Esophagus muscularis mucosa (tissue), 4 donors: ENCODE results near the gene RCOR1. TPM values are rescaled to one million over a fixed set of nuclear protein-coding genes. Genes with fewer than 3 reads are reported as not detected.

ENCODE experiments used
- DNase-seq: peaks from one replicate; pipeline ENCODE4 v3.0.0-alpha.2; 2017; ENCODE audit errors: extremely low spot score
- H3K27ac ChIP-seq, 4 donors: fragments of 200-600 bp; sonication (generic); replicated peaks in 1 of 4; 1 replicate in 3 of 4; 2 replicates in 1 of 4; pipeline ENCODE4 v1.5.1; 2016 to 2019; ENCODE audit warnings: mild to moderate bottlenecking in 1 of 4
- H3K27me3 ChIP-seq, 4 donors: fragments of 200-600 bp; sonication (generic); one replicate each; pipeline versions ENCODE4 v1.5.1 to v1.6.0; 2016 to 2019
- H3K36me3 ChIP-seq, 4 donors: fragments of 200-600 bp; sonication (generic); one replicate each; pipeline ENCODE4 v1.5.1; 2016 to 2019
- H3K4me1 ChIP-seq, 4 donors: fragments of 200-600 bp; sonication (generic); one replicate each; pipeline ENCODE4 v1.5.1; 2016 to 2019
- H3K4me3 ChIP-seq, 4 donors: fragments of 200-600 bp; sonication (generic); 1 replicate in 2 of 4; 2 replicates in 2 of 4; pipeline ENCODE4 v1.5.1; 2016 to 2019; ENCODE audit warnings: mild to moderate bottlenecking in 4 of 4, moderate library complexity in 1 of 4
- H3K9me3 ChIP-seq, 4 donors: fragments of 200-600 bp; sonication (generic); 1 replicate in 3 of 4; 2 replicates in 1 of 4; pipeline ENCODE4 v1.5.1; 2016 to 2019
- EP300 ChIP-seq: sonication (generic); formaldehyde crosslinking; IDR thresholded peaks from one replicate; pipeline ENCODE4 v1.6.1; 2017; ENCODE audit warnings: antibody characterized with exemption
- POLR2A ChIP-seq: fragments of 450-650 bp; IDR thresholded peaks from one replicate; pipeline ENCODE4 v1.6.1; 2017; ENCODE audit warnings: antibody characterized with exemption, moderate library complexity, mild to moderate bottlenecking, low read depth
- POLR2AphosphoS5 ChIP-seq, 2 donors: sonication (generic); formaldehyde crosslinking; IDR thresholded peaks; one replicate each; pipeline ENCODE4 v1.6.1; 2017; ENCODE audit warnings: antibody characterized with exemption in 2 of 2
- WGBS: methylation state at CpG from one replicate; pipeline ENCODE4 v1.1.5; 2018; 5-methylcytosine and 5-hydroxymethylcytosine counted together
- intact Hi-C: fragments of 100-400 bp; cut with DNase I; formaldehyde crosslinking; loops from one replicate; pipeline ENCODE4 v1.15.1; 2023
- total RNA-seq, 4 donors: library from RNA; depleted of rRNA; stranded (reverse); fragments of >200 nt; gene quantifications; one replicate each; pipeline versions ENCODE4 v1.1.0 to v1.2.1, GENCODE V29; 2016
- TF ChIP-seq, protein P1 (sequence below), 3 experiments: fragments of 200-600 bp in 2 of 3; fragments of 450-650 bp in 1 of 3; sonication (generic) in 2 of 3; IDR thresholded peaks; one replicate each; pipeline ENCODE4 v1.5.1; 2017 to 2019; ENCODE audit warnings: antibody characterized with exemption in 3 of 3, mild to moderate bottlenecking in 2 of 3, moderate library complexity in 1 of 3

RCOR1 gene
- total RNA-seq, 4 donors from 2014 or later = 12.9 to 14.8 (median 13.8) TPM

DNA sequence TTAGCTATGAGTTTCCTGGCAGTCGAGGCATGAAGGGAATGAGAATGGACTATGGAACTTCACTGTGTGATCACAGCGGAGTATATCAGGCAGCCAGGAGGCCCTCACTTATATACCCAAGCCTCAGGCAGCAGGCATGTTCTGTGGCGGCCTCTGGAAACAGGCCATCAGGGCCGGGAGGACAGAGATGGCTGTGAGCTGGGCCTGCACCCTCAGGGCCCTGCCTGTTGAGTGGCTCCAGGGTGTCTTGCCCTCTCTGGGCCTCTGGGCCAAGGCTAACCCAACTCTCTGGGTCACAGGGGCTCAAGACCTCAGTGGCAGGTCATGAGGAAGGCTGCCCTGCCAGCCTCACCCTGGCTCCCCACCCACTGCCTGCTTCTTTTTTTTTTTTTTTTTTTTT lies 33.9 kb upstream of the RCOR1 start:
- no peak overlapping the region for H3K4me3 ChIP-seq
- H3K4me1 ChIP-seq = peaks cover 4 to 15% (median 12%) of the 10 kb centered on the region in 4 donors
- no peak overlapping the region for H3K27ac ChIP-seq
- H3K9me3 ChIP-seq = peaks cover 0 to 3% (median 0%) of the 10 kb centered on the region in 4 donors
- H3K36me3 ChIP-seq = no peaks in the 10 kb centered on the region
- no peaks in the 10 kb centered on the region for H3K27me3 ChIP-seq
- TF ChIP-seq, protein P1, sequence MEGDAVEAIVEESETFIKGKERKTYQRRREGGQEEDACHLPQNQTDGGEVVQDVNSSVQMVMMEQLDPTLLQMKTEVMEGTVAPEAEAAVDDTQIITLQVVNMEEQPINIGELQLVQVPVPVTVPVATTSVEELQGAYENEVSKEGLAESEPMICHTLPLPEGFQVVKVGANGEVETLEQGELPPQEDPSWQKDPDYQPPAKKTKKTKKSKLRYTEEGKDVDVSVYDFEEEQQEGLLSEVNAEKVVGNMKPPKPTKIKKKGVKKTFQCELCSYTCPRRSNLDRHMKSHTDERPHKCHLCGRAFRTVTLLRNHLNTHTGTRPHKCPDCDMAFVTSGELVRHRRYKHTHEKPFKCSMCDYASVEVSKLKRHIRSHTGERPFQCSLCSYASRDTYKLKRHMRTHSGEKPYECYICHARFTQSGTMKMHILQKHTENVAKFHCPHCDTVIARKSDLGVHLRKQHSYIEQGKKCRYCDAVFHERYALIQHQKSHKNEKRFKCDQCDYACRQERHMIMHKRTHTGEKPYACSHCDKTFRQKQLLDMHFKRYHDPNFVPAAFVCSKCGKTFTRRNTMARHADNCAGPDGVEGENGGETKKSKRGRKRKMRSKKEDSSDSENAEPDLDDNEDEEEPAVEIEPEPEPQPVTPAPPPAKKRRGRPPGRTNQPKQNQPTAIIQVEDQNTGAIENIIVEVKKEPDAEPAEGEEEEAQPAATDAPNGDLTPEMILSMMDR (IDR thresholded peaks at IDR 0.05) = no peak
- no peak for TF ChIP-seq POLR2A
- TF ChIP-seq EP300 = no peak
- no peak for TF ChIP-seq POLR2AphosphoS5 (IDR thresholded peaks at IDR 0.05)
- intact Hi-C loops = no loop called here
- DNase-seq = no peak
- 88% methylated on average over 2 of the region's 4 CpGs for WGBS

DNA sequence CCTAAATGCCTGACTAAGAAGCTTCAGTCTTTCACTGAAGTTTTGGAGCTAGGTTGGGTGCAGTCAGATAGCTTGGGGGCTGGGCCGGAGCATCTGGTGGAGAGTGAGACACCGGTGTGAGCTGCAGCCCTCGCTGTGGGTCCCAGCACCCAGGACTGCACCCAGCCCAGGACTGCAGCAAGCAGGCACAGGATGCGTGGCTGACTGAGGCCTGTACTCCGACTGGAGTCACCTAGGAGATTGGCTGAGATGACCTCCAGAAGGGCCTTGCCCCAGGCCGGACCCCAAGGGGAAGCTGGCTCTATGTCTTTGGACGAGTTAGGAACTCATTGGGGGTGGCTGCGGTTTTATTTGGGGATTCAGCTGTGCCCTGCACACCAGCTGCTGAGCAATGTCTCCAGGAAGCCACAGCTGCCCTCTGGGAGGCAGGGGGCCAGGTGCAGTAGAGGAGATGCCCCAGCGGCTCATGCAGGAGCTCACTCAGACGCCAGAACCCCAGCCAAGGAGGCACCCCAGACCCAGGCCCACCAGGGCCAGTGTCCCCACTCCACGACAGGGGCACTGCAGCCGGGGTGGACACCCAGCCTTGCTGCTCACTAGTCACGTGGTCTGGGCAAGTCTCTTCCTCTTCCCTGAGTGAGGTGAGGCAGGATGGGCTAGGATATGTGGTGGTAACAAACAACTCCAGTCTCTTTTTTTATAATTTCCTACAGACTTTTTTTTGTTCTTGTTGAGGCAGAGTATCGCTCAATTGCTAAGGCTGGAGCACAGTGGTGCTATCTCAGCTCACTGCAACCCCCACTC lies 31.8 kb upstream of the RCOR1 start:
- Histone ChIP-seq H3K4me1 (peaks cover 0 to 6% (median 4%) of the 10 kb centered on the region in 4 donors), H3K9me3 (peaks cover 0 to 4% (median 0%) of the 10 kb centered on the region in 4 donors), H3K27me3 (no peaks in the 10 kb centered on the region), H3K36me3 (no peaks in the 10 kb centered on the region), H3K4me3 (no peak overlapping the region), H3K27ac (no peak overlapping the region)
- intact Hi-C loops = no loop called here
- no peak for DNase-seq
- WGBS = 76% methylated on average over 10 of the region's 14 CpGs
- TF ChIP-seq, protein P1 (IDR thresholded peaks at IDR 0.05) = no peak
- no peak for TF ChIP-seq POLR2A
- no peak for TF ChIP-seq EP300
- no peak for TF ChIP-seq POLR2AphosphoS5 (IDR thresholded peaks at IDR 0.05)

DNA sequence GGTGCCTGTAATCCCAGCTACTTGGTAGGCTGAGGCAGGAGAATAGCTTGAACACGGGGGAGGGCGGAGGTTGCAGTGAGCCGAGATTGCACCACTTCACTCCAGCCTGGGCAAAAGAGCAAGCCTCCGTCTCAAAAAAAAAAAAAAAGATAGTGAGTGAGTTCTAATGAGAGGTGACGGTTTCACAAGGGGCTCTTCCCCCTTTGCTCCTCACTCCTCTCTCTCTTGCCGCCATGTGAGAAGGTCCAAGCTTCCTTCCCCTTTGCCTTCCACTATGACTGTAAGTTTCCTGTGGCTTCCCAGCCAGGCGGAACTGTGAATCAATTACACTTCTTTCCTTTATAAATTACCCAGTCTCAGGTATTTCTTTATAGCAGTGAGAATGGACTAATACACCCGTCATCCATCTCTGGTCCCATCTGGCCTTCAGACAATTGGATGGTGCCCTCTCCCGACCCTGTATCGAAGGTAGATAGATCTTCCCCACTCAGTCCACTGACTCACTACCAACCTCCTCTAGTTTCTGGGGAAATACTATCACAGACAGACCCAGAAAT lies 27.0 kb upstream of the RCOR1 start:
- H3K27me3 ChIP-seq = no peaks in the 10 kb centered on the region
- TF ChIP-seq EP300 (no peak), POLR2A (no peak), POLR2AphosphoS5 (IDR thresholded peaks at IDR 0.05) (no peak)
- TF ChIP-seq, protein P1 (IDR thresholded peaks at IDR 0.05) = no peak
- no peak for DNase-seq
- no peaks in the 10 kb centered on the region for H3K36me3 ChIP-seq
- WGBS = 70% methylated on average over 10 of the region's 10 CpGs
- no peaks in the 10 kb centered on the region for H3K4me1 ChIP-seq
- no peak overlapping the region for H3K27ac ChIP-seq
- peaks cover 0 to 4% (median 0%) of the 10 kb centered on the region in 4 donors for H3K9me3 ChIP-seq
- intact Hi-C loops = no loop called here
- no peak overlapping the region for H3K4me3 ChIP-seq

DNA sequence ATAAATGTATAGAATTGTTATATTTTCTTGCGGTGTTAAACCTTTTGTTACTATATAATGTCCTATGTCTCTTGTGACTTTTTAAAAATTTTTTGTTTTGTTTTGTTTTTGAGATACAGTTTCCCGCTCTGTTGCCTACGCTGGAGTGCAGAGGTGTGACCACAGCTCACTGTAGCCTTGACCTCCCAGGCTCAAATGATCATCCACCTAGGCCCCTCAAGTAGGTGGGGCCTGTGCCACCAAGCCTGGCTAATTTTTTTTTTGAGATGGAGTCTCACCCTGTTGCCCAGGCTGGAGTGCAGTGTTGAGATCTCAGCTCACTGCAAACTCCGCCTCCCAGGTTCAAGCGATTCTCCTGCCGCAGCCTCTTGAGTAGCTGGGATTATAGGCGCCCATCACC lies 26.5 kb upstream of the RCOR1 start:
- no peak overlapping the region for H3K27ac ChIP-seq
- no peak overlapping the region for H3K4me3 ChIP-seq
- intact Hi-C loops = no loop called here
- H3K9me3 ChIP-seq = peaks cover 0 to 4% (median 0%) of the 10 kb centered on the region in 4 donors
- no peak for DNase-seq
- H3K36me3 ChIP-seq = no peaks in the 10 kb centered on the region
- over 99% methylated on average over 7 of the region's 7 CpGs for WGBS
- H3K27me3 ChIP-seq = no peaks in the 10 kb centered on the region
- H3K4me1 ChIP-seq = no peaks in the 10 kb centered on the region
- TF ChIP-seq POLR2AphosphoS5 (IDR thresholded peaks at IDR 0.05) (no peak), POLR2A (no peak), EP300 (no peak)
- TF ChIP-seq, protein P1 (IDR thresholded peaks at IDR 0.05) = no peak
